GM18505 (cell line): ENCODE results near the gene IL21R.

Experiments used
- ATAC-seq: cut with Tn5 transposase; IDR thresholded peaks from one replicate; pipeline ENCODE4 v1.9.1; 2021; ENCODE audit not compliant: unreplicated experiment
- POLR2A ChIP-seq: IDR thresholded peaks from 4 replicates; pipeline ENCODE4 v1.6.1; 2011; ENCODE audit warnings: borderline replicate concordance; ENCODE audit not compliant: insufficient read depth, insufficient read length; ENCODE audit errors: extremely low read depth

IL21R gene

DNA sequence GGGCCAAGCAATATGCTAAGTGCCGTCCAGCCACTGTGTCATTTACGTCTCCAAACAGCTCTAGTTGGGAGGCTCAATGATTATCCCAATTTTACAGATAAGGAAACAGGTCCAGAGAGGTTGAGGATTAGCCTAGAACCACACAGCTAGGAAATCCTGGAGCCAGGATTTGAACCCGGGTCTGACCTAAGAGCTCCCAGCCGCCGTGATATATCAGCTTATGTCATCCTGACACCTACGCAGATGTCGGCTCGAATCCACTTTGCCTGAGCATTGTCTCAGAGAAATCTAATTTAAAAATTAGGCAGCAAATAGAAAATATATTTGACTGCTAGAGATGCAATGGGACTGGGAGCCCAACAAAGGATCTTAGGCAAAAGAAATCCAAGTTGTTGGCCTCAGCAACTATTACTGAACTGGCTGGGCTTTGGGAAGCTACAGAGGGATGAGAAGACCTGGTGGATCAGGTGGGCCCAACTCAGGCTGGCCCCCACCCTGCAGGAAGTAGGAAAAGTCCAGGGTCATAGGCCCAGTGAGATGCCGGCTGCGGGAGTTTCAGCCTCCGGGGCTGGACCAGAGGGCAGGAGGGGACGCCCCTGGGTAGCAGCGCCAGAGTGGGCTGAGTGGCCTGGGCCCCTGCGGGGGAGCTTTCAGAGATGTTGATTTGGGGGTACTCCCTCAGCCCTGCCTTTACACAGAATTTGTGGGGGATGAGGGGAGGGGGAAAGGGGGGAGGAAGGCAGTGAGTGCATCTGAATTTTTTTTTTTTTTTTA is 35.1 kb upstream of the IL21R start:
- ATAC-seq, result peak; percentile 12
- TF ChIP-seq POLR2A, result no peak

DNA sequence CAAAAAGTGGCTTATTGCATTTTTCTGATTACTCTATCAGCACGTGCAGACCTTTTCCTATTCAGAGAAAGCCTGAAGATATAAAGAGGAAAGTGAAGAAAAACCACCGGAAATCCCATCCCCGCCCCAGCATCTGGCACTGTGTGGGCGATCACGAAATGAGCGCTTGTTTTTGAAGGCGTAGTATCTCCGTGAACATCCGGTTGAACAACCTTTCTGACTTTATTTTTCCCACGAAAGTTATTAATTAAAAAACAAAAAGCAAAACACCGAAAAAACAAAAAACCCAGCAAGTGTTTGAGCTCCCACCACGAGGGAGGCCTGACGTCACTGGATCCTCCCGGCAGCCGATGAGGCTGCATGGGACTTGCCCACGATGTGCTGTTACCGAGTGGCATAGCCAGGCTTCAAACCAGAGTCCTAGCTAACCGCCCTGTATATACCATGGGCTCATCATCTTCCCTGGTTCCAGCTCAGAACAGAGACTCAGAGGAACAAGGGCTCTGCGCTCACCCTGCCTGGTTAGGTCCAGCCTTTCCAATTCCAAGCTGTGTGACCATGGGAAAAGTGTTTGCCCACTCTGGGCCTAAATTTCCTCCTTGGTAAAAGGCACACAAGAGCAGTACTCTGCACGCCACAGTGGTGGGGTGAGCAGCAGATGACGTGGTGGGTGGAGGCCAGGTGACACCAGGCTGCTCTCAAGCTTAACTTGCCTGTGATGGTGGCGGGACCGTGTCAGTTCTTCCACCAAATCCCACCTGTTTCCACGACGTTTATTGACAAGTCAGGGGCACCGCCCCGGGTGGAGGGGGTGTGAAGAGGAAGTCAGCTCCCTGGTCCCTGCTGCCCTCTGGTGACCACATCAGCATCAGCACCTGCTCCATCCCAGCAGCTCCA is 34.3 kb upstream of the IL21R start:
- TF ChIP-seq POLR2A, result peak; percentile 33
- peak; percentile 64 for ATAC-seq

- ATAC-seq, result no peak
- TF ChIP-seq POLR2A, result no peak
Observed at GRCh38 chr16:27368358-27368722, 33.6 kb upstream of the IL21R start.

- ATAC-seq, result no peak
- no peak for TF ChIP-seq POLR2A
Observed at GRCh38 chr16:27369806-27370205, 32.2 kb upstream of the IL21R start.

DNA sequence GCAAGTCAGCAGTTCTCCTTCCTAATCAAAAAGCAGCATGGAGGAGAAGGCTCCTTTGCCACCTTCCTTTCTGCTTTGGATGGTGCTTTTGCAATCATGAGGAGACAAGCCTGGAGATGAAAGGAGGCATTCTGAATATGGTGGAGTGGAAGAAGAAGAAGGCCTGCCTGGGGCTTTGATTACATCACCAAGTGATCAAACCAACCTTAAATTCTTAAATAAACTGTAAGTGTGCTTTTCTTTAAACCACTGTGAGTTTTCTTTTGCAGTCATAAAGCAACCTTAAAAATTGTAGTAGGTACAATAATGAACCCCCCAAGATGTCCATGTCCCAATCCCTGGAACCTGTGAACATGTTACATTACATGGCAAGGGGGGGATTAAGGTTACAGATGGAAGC is 31.7 kb upstream of the IL21R start:
- TF ChIP-seq POLR2A, result no peak
- ATAC-seq, result no peak

DNA sequence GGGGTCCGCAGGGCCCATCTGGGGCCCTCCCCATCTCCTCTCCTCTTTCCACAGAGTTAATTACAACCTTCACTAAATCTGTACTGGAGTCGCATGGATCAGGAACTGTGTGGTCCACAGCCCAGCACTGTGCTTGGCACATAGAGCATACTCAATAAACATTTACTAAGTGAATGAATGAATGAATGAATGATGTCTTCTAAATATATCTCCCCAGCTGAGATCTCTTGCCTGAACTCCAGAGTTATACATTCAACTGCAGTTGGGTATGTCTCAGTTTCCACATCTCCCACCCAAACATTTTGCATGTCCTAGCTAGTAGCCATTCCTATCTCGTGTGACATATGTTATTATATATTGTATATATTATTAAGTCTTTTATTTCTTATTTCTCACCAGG is 28.7 kb upstream of the IL21R start:
- no peak for TF ChIP-seq POLR2A
- no peak for ATAC-seq

DNA sequence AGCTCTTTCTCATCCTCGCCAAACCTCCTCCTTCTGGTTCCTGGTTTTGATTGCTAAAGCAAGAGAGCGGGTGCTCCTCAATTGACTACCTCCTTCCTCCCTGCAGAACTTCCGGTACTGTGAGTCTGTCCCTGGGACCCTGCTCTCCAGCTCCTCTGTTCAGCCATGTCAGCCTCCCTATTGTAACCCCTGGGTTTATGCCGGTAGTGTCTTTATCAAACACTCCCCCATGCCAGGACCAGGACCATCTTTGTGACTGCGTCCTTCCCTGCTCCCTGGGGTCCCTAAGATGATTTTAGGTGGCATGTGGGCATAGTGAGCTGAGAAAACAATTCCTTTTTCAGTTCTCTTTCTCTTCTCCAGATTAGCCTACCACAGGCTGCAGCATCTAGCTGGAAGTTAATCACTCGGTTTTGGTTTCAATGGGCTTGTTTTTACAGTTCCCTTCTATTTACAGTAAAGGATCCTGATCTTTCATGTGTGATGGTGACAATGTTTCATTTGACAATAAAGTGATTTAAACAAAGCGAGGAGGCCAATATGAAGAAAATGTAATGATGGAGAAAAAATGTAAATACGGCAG is 27.7 kb upstream of the IL21R start:
- ATAC-seq, result peak; percentile 29
- no peak for TF ChIP-seq POLR2A

DNA sequence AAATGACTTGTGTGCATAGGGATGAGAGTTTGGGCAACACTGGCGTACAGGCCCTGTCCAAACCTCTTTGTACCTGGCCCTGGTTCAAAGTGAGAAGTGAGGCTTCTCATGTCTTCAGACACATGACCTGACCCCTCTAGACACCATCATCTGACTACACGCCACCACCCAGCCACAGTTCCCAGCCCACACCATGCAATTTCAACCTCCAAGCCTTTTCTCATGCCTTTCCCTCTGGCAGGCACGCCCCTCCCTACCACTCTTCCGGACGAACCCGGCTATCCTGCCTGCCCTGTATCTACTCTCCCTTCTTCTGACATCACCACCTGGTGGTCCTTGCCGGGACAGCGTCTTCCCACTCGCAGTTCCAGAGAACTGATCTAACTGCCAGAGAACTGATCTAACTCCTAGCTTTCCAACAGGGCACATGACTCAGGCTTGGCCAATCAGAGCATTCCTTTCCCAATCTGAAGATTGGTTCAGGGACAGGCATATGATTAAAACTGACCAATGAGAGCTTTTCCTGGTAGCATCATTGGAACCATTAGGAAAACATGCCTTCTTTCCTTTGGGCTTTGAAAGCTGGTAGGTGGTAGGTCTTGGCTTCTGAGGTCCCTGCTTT is 27.1 kb upstream of the IL21R start:
- ATAC-seq, result peak; percentile 47
- TF ChIP-seq POLR2A, result peak; percentile 83

- ATAC-seq, result no peak
- peak; percentile 23 for TF ChIP-seq POLR2A
Observed at GRCh38 chr16:27377666-27378485, 24.1 kb upstream of the IL21R start.

GRCh38 chr16:27378871-27379481 is 23.0 kb upstream of the IL21R start:
- ATAC-seq, result no peak
- no peak for TF ChIP-seq POLR2A

GRCh38 chr16:27379919-27380318 is 22.1 kb upstream of the IL21R start:
- ATAC-seq, result no peak
- TF ChIP-seq POLR2A, result no peak

DNA sequence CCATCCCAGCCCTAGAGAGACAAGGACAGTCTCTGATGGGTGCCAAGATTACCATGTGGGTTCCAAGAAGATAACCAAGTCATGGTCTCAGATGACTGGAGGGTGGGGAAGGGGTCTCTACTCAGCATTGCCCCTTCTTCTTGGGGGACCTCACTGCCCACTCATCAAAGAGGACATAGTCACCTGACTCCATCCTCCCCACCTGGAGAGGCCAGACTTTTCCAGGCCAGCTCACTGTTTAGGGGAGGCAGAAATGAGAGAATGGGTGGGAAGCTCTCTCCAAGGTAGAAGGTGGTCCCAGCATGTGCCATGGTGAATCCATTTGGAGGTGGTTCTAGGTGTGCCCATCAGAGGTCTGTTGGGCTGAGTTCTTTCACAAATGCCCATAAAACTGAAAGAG is 20.7 kb upstream of the IL21R start:
- ATAC-seq, result no peak
- TF ChIP-seq POLR2A, result no peak
